Mucosa of descending colon (tissue), 3 donors: ENCODE data around the gene DNAJB4. TPM values are rescaled to one million over a fixed set of nuclear protein-coding genes. Genes with fewer than 3 reads are reported as not detected.
"Not testable (repeated sequence)": the region's sequence is repeated elsewhere in the genome, so short reads cannot be mapped to it uniquely, and the experiment has no call there.

Source experiments
- ATAC-seq: fragments of 200-7000 bp; cut with Tn5 transposase; one replicate; pipeline ENCODE4 v1.9.1; 2020; ENCODE audit warnings: mild to moderate bottlenecking, moderate library complexity
- DNase-seq, 3 donors: peaks; one replicate each; pipeline ENCODE4 v3.0.0-alpha.2; 2020
- H3K36me3 ChIP-seq: fragments of 200-600 bp; one replicate; pipeline ENCODE4 v1.8.0; 2021; ENCODE audit warnings: low read depth, mild to moderate bottlenecking
- H3K4me1 ChIP-seq: fragments of 200-600 bp; one replicate; pipeline ENCODE4 v1.8.0; 2021; ENCODE audit warnings: low read depth, mild to moderate bottlenecking
- H3K4me3 ChIP-seq: fragments of 200-600 bp; one replicate; pipeline ENCODE4 v1.8.0; 2021; ENCODE audit warnings: mild to moderate bottlenecking
- H3K9me3 ChIP-seq: fragments of 200-600 bp; one replicate; pipeline ENCODE4 v1.8.0; 2021; ENCODE audit warnings: mild to moderate bottlenecking
- CTCF ChIP-seq: fragments of 200-600 bp; IDR thresholded peaks from one replicate; pipeline ENCODE4 v1.8.0; 2022; ENCODE audit warnings: antibody characterized with exemption, mild to moderate bottlenecking
- intact Hi-C, 2 donors: fragments of 100-400 bp; cut with DNase I in 1 of 2; cut with micrococcal nuclease in 1 of 2; formaldehyde crosslinking; loops; one replicate each; pipeline versions ENCODE4 v1.11.0 to v1.11.1; 2022; cut with DNase I, micrococcal nuclease
- total RNA-seq, 3 donors: library from RNA; stranded (reverse); fragmentation: NEBNext Ultra II Directional in 2 of 3; extraction: Animal tissue kit (Norgen Biotek cat#: 25700) in 2 of 3; gene quantifications; one replicate each; pipeline versions ENCODE4 v1.2.1 to v1.2.4, GENCODE V29; 2021 to 2023
- donor health status: DM: no; HTN: no; CAD: no; lungs with moderate emphysema.
- donor health status: DM: no; HTN: no; CAD: no.
- donor health status: DM: no; HTN: yes; CAD: no.

The DNAJB4 gene
- total RNA-seq, 3 donors from 2014 or later: 15.8 to 42.2 (median 19.4) TPM

- TF ChIP-seq CTCF: no peak
- intact Hi-C loops: no loop called here
- DNase-seq: no peak
- H3K4me3 ChIP-seq: no peak overlapping the region
- ATAC-seq: no peak
- H3K9me3 ChIP-seq: no peaks in the 10 kb centered on the region
- H3K36me3 ChIP-seq: no peaks in the 10 kb centered on the region
- peaks cover 37% of the 10 kb centered on the region for H3K4me1 ChIP-seq
These were observed 28.2 kb upstream of the DNAJB4 start for GRCh38 chr1:77976433-77977076.

GRCh38 chr1:77977989-77978292 is 26.8 kb upstream of the DNAJB4 start:
- Histone ChIP-seq H3K9me3 (no peaks in the 10 kb centered on the region), H3K36me3 (no peaks in the 10 kb centered on the region), H3K4me1 (peaks cover 37% of the 10 kb centered on the region), H3K4me3 (peak overlapping the region; percentile 60)
- ATAC-seq (no peak), DNase-seq (no peak)
- TF ChIP-seq CTCF: no peak
- intact Hi-C loops: no loop called here

- H3K9me3 ChIP-seq: no peaks in the 10 kb centered on the region
- intact Hi-C loops: no loop called here
- H3K4me3 ChIP-seq: peak overlapping the region; percentile 60
- DNase-seq (peak in 2 of 3 donors; percentile 35 to 86), ATAC-seq (peak; percentile 82)
- H3K4me1 ChIP-seq: peaks cover 37% of the 10 kb centered on the region
- no peaks in the 10 kb centered on the region for H3K36me3 ChIP-seq
- no peak for TF ChIP-seq CTCF
These were observed 26.3 kb upstream of the DNAJB4 start for GRCh38 chr1:77978293-77978968.

- intact Hi-C loops: no loop called here
- ATAC-seq: peak; percentile 91
- H3K4me1 ChIP-seq: peaks cover 37% of the 10 kb centered on the region
These were observed 25.5 kb upstream of the DNAJB4 start, which contains the start of gene FUBP1 for GRCh38 chr1:77978969-77979876. Gene FUBP1, minus strand, starts transcription at chr1:77979072. Its CDS starts 68 bp downstream, at chr1:77979004.

GRCh38 chr1:77983352-77983996 is 21.3 kb upstream of the DNAJB4 start:
- ATAC-seq, H3K9me3 ChIP-seq, intact Hi-C loops, H3K36me3 ChIP-seq, H3K4me3 ChIP-seq, H3K4me1 ChIP-seq, DNase-seq: not testable (repeated sequence)

More at GRCh38 chr1:77978969-77979876, 25.5 kb upstream of the DNAJB4 start, which contains the start of gene FUBP1:
- peak; percentile 73 for TF ChIP-seq CTCF
- Histone ChIP-seq H3K4me3 (peak within 1 kb of the TSS; percentile 60), H3K9me3 (no peaks in the 10 kb centered on the region), H3K36me3 (no peaks in the 10 kb centered on the region)
- DNase-seq: peak; percentile 94 to 97 (median 94)
